GM06990 (cell line): ENCODE measurements around the gene CBARP.

Experiments used
- DNase-seq: peaks from one replicate; pipeline ENCODE4 v3.0.0-alpha.2; 2011; ENCODE audit not compliant: insufficient read length; ENCODE audit errors: extremely low read depth
- H3K27me3 ChIP-seq: replicated peaks from 2 replicates; pipeline ENCODE4 v1.6.0; 2011; ENCODE audit warnings: low read length; ENCODE audit not compliant: control insufficient read depth, insufficient read depth
- H3K36me3 ChIP-seq: 2 replicates; pipeline ENCODE4 v1.5.1; 2011; ENCODE audit warnings: low read length; ENCODE audit not compliant: control insufficient read depth, insufficient read depth
- H3K4me3 ChIP-seq: replicated peaks from 2 replicates; pipeline ENCODE4 v1.5.1; 2011; ENCODE audit warnings: low read depth, mild to moderate bottlenecking, control low read depth, low read length
- TF ChIP-seq, protein P1 (sequence below): IDR thresholded peaks from 2 replicates; pipeline ENCODE4 v1.5.1; 2011; ENCODE audit warnings: low read length, control low read depth, mild to moderate bottlenecking, inconsistent platforms; ENCODE audit not compliant: insufficient read depth, poor library complexity, severe bottlenecking

CBARP gene

DNA sequence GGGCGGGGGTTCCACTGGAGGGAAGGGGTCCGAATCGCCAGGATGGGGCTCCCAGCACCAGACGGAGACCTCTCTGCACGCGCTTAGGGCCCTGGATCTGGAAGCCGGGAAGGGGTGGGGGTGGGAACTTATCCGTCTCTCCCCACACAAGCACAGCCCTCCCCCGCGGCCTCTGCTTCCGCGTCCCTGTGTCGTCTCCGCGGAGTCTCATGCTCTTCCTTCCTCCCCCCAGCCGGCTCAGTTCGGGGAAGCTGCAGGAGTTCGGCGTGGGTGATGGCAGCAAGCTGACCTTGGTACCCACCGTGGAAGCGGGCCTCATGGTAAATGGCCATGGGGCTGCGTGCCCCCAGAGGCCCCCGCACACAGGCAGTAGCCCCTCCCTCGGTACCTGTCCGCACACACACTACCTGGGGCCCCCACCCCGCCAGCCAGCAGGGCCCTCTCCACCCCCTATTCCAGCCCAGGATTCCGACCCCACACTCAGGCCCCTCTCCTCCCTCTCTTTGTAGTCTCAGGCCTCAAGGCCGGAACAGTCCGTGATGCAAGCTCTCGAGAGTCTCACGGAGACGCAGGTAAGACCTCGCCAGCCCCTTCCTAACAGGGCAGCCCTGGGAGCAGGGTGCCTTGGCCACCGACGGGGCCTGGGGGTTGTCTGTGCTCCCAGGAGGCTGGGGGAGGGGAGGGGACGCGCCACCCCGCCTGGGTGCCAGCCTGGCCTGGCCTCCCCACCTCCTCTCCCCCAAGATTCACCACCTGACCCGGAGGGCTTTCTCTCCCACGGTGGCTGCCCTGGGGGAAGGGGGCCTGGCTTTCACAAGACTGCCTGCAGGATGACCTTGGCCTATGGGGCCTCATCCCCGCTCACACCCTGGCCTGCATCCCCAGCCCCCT is 13.8 kb upstream of the CBARP start:
- peak overlapping the region; percentile 94 for H3K4me3 ChIP-seq

GRCh38 chr19:1250437-1251260 is 12.8 kb upstream of the CBARP start:
- Histone ChIP-seq H3K27me3 (no peaks in the 10 kb centered on the region), H3K4me3 (peak overlapping the region; percentile 94), H3K36me3 (peaks cover 25% of the 10 kb centered on the region)
- TF ChIP-seq, protein P1, sequence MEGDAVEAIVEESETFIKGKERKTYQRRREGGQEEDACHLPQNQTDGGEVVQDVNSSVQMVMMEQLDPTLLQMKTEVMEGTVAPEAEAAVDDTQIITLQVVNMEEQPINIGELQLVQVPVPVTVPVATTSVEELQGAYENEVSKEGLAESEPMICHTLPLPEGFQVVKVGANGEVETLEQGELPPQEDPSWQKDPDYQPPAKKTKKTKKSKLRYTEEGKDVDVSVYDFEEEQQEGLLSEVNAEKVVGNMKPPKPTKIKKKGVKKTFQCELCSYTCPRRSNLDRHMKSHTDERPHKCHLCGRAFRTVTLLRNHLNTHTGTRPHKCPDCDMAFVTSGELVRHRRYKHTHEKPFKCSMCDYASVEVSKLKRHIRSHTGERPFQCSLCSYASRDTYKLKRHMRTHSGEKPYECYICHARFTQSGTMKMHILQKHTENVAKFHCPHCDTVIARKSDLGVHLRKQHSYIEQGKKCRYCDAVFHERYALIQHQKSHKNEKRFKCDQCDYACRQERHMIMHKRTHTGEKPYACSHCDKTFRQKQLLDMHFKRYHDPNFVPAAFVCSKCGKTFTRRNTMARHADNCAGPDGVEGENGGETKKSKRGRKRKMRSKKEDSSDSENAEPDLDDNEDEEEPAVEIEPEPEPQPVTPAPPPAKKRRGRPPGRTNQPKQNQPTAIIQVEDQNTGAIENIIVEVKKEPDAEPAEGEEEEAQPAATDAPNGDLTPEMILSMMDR, result no peak
- DNase-seq, result peak; percentile 71

More for the DNA sequence above, 13.8 kb upstream of the CBARP start:
- peaks cover 28% of the 10 kb centered on the region for H3K36me3 ChIP-seq
- TF ChIP-seq, protein P1, result no peak
- H3K27me3 ChIP-seq, result no peaks in the 10 kb centered on the region
- DNase-seq, result peak; percentile 66

- Histone ChIP-seq H3K4me3 (peak overlapping the region; percentile 94), H3K36me3 (peaks cover 18% of the 10 kb centered on the region), H3K27me3 (no peaks in the 10 kb centered on the region)
- no peak for DNase-seq
- TF ChIP-seq, protein P1, result no peak
These were observed 12.2 kb upstream of the CBARP start for GRCh38 chr19:1249990-1250436.

- peak; percentile 95 for DNase-seq
- Histone ChIP-seq H3K36me3 (peaks cover 13% of the 10 kb centered on the region), H3K27me3 (no peaks in the 10 kb centered on the region), H3K4me3 (peak overlapping the region; percentile 94)
- TF ChIP-seq, protein P1, result no peak
These were observed 11.6 kb upstream of the CBARP start for GRCh38 chr19:1249298-1249989.

- TF ChIP-seq, protein P1, result peak; percentile 36
- Histone ChIP-seq H3K36me3 (peaks cover 8% of the 10 kb centered on the region), H3K4me3 (peak overlapping the region; percentile 75), H3K27me3 (no peaks in the 10 kb centered on the region)
- DNase-seq, result peak; percentile 81
These were observed 11.0 kb upstream of the CBARP start for GRCh38 chr19:1248786-1249297.
